HG03460 (cell line): Measurements from ENCODE around the gene EFHD2.
"Not testable (repeated sequence)": the region's sequence is repeated elsewhere in the genome, so short reads cannot be mapped to it uniquely, and the experiment has no call there.

Source experiments
- ATAC-seq: cut with Tn5 transposase; IDR thresholded peaks from one replicate; pipeline ENCODE4 v1.9.1; 2021; ENCODE audit not compliant: unreplicated experiment

Gene EFHD2

DNA sequence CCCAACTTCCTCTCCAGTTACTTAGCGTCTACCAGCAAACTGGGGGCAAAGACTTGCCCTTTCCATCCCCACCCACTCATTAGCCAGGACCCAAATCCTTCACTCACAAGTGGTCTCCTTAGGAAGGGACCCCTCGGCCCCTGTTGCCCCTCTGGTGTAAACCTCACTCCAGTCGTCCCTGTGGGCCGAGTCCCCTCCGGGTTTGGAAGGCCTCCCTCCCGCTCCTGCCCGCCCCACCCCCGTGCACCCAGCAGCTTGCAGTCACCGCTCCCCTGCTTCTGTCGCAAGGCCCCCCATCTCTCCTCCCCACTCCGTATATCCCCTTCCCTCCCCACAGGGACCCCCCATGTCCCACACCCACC is 1.2 kb downstream of the EFHD2 start:
- no peak for ATAC-seq

DNA sequence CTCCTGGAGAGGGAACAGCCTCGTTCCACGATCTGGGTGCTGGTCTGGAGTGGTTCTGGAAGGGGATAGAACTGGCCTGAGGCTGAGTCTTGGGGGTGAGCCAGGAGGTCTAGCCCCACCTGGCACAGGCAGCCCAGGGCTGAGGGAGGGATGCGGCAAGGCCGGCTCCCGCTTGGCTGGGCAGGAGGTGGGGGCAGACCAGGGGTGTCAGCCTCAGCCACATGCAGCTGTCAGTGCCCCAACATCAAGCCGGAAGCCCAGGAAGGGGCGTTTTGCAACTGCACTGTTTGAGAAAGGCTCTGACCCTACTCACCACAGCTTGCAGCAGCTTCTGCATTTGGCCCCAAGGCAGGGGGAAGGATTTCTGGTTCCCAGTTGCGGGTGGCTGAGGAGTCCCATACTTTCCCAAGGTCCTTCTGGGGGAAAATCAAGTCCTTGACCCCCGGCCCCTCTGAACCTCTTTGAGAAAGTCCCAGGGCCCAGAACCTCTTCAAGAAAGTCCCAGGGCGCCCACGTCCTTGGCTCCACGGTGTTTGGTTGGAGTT is 2.0 kb downstream of the EFHD2 start:
- peak; percentile 49 for ATAC-seq

DNA sequence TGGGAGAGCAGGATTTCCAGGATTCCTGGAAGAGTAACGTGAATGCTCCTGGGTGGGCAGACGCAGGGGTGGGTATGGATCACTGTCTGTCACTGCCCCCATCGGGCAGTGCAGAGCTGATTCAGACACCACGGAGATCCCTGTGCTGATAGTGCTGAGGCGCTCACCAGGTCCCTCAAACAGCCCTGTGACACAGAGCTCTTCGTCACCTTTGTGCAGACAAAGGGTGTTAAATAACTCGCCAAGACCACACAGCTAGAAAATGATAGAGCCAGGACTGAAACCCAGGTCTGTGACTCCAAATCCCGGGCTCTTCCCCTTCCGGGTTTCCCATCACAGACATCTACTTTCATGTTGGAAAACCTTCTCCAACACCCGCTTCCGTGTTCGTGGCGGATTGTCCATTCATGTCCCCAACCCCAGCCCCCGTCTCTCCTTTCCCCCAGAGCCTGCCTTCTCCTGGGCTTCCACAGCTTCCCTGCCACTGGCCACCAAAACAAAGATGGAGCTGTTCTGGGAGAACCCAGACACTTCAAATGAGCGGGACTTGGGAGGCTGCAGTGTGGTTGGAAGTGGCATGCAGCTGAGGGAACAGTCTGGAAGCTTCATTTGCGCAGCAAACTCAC is 2.6 kb downstream of the EFHD2 start:
- no peak for ATAC-seq

DNA sequence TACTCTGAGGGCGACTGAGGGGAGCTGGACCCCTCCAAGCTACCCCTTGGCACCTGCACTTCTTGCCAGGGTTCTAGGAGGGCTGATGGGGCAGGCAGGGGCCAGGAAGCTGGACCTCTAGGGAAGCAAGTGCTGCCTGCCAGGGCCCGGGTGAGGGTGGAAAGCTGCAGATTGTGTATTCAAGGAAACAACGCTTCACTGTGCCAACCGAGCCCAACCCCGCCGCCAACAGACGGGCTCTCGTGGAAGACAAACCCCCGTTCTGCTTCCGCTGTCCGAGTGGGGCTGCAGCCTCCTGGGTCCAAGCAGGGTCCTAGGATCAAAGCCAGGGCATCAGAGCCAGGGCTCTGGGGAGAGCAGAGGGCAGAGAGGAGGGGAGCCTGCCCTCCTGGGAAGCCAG is 3.2 kb downstream of the EFHD2 start:
- ATAC-seq: no peak

DNA sequence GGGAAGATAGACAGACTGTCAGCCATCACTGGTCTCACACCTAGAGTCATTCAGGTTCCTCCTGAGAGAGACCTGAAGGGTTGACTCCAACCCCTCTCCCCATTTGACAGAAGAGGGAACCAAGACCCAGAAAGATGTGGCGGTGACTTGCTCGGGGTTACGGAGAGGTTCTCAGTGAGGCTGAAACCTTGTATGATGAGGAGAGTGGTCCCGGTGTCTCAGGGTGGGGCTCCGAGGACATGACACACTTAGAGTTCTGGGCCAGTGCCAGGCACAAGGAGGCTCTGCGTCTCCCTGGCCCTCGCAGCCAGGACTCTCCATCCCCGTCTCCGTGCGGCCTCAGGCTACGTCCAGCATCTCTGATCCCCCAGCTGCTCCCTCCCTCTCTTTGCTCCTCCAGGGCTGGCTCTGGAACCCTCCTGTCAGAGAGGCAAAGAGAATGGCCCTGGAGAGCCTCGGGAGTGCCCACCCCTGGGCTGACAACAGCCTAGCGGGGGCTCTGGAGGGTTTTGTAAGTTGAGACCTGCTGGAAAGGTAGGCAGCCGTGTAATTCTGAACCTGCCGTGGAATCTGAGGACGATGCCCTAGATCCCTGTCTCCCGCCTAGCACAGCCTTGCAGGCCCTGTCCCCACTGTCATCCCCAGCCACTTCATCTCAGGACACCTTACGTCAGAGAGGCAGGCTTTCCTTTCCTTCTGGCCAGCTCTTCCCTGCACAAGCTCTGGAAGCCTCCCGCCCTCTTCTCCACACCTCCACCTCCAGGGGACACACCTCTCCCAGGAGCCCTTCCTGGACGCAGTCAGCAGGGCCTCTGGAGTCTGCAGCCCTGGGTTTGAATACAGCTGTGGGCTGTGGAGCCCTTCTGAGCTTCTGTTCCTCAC is 4.1 kb downstream of the EFHD2 start:
- no peak for ATAC-seq

DNA sequence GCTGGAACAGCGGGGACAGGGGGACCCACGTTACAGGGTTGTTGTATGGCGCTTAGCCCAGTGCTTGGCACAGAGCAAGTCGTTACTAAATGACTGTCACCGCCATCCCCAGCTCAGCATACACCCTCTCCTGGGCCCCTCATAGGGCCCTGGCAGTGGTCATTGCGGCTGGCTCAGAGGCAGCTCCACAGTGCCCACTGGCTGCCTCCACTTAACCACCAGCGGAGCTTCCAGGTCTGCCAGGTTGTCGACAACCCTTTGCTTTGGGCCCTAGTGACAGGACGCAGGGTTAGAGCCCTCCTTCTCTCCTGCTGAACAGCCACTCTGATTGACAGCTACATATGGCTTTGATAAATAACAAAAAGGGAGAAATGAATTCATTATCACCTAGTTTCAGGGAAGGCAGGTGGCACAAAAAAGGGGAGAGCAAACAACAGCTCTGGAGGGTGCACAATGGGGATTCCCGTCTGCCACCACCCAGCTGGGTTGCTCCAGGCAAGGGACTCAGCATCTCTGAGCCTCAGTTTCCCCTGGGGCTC is 4.8 kb downstream of the EFHD2 start:
- no peak for ATAC-seq

DNA sequence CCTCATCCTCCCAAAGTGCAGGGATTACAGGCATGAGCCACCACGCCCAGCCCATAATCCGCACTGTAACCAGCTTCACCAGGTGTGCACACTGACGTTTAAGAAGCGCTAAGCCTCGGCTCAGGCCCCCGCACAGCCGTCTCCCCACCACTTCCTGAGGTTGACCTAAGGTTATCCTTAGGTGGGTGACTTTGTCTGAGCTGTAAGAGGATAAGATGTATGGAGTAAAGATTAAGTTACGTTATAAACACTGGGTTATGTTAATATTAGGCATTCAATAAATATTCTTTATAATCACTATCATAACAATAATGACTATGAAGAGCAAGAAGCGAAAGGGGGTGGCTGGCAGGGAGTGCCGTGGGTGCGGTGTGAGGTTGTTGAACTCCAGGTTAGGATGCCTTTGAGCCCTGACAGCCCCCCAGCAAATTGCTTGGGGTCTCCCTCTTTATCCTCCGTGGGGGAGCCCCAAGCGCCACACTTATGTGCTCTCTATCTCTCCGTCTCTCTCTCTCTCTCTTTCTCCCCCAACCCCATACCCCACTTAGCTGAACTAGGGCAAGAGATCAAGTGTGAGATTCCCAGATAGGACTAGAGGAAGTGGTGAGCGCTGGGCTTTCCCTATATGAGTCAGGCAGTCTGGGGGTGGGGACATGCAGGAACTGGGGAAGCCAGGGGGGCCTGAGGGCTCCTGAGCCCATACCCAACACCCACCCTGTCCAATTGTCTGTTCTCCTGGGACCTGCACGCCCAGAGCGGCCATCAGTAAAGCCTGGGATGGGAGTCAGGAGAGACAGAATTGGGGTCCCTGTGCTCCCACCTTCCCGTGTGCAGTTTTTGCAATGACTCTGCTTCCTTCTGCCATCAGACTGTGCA is 7.6 kb downstream of the EFHD2 start:
- peak; percentile 36 for ATAC-seq

DNA sequence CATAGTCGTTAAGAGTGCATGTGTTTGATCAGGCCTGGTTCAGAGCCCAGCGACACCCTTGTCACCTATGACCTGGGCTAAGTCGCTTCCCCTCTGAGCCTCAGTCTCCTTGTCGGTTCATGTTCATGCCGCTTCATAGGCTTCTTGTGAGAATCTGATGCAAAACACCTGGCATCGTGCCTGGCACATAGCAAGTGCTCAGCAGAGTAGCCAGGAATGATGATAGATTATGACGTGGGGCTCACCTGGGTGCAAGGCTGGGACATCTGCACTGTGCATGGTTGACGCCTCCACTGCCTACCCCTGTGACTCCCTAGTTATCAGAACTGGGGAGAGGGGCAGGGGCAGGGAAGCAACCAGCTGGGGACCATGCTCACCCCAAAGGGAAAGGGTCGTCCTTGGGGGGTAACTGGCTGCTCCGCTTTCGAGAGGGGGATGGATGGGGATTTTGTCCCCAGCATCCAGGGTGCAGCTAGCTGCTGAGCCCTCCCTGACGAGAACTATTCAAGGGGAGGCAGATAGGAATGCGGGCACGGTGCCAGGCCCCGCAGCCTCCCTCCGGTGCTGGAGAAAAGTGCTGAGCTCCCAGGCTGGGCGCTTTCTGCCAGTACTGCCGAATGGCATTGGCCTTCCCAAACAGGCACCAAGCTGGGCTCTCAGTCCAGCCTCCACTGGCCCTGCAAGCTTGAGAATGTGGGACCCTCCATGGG is 9.3 kb downstream of the EFHD2 start:
- ATAC-seq: no peak

DNA sequence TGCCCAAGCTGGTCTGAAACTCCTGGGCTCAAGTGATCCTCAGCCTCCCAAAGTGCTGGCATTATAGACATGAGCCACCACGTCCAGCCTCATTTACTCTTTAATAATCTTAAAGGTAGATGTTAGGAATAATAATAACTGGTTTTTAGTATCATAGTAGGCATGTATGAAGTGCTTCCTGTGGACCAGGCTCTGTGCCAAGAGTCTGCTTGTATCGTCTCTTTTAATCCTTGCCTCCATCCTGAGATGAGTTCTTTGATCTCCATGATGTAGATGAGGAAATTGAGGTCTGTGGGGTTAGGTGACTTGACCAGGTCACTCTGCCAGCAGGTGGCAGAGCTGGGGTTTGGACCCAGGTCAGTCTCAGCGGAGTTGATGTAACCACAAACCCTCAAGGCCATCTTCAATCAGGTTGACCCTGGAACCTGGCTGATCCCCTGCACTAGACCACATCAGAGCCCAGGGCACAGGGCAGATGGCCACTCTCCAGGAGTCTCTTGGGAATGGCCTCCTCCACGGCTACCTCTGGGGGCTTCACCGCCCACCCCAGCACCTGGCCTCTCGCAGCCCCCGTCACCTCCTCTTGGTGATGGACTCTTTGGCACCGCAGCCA is 11.3 kb downstream of the EFHD2 start:
- no peak for ATAC-seq

DNA sequence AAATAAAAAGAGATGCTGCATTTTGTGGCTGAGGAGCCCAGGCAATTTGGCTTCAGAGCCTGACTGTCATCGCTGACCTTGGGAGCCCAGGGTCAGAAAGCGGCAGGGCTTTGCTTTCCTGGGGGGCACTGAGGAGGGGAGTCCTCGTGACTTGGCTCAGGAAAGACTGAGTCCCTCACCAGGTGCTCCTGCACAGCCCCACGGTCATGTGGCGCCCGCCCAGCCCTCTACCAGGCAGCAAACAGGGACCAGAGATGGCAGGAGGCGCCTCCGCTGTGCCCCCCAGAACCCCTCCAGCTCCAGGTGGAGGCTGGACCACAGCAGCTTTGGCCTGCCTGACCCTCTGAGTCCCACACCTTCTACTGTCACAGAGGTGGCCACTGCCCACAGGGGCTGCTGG is 13.2 kb downstream of the EFHD2 start:
- no peak for ATAC-seq

DNA sequence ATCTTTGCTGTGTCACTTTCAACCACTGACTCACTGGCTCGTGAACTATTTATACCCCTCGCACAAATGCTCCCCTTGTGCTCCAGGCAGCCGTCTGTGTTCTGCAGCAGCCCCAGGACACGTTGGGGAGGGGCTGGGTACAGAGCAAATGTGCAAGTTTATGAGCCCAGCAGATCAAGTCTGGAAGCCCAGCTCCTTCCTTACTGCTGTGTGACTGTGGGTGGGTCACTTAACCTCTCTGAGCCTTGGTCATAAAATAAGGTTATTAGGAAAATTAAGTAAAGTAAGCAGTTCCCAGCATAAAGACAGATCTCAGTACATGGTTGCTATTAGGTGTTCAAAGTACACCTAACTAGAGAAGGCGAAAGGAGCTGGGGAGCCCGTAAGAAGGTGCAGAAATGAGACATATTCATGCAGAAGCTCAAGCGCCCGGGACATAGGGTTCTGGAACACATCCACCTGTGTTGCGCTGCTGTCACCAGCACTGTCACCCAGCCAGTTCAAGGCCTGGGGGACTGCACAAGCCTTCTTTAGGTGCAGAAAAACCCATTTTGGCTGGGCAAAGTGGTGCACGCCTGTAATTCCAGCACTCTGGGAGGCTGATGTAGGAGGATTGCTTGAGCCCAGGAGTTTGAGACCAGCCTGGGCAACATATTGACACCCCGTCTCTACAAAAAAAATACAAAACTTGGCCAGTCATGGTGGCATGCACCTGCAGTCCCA is 13.8 kb downstream of the EFHD2 start:
- ATAC-seq: no peak

DNA sequence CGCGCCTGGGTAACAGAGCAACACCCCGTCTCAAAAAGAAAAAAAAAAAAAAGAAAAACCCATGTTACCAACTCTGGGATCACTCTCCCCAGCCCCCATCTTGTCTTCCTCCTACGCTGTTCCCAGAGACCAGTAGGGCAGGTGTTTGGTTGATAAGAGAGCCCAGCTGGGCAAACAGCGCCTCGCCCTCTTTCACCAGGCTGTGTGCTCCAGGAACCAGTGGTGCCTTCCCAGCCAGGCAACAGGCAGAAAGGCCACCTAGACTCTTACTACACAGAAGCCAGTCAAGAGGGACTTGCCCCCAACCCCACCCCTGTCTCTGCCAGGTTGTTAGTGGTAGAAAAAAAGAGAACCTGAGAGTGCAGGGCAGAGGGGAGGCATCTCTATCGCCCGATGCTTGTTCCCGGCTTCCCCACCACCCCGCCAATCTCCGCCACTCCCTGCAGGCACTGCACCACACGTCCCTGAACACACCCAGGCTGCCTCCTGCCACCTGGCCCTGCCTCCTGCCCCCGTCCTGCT is 14.5 kb downstream of the EFHD2 start:
- ATAC-seq: no peak

DNA sequence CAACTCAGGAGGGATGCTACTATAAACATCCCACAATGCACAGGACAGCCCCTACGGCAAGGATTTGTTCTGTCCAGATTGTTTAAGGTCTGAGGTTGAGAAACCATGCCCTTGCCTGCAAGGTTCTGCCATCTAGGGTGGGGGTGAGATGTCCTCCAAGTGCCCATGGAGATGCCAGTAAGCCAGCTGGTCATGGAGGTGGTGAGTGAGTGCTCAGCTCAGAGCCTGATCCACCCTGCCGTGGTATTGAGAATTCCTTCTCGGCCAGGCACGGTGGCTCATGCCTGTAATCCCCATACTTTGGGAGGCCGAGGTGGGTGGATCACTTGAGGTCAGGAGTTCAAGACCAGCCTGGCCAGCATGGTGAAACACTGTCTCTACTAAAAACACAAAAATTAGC is 15.3 kb downstream of the EFHD2 start:
- ATAC-seq: no peak

DNA sequence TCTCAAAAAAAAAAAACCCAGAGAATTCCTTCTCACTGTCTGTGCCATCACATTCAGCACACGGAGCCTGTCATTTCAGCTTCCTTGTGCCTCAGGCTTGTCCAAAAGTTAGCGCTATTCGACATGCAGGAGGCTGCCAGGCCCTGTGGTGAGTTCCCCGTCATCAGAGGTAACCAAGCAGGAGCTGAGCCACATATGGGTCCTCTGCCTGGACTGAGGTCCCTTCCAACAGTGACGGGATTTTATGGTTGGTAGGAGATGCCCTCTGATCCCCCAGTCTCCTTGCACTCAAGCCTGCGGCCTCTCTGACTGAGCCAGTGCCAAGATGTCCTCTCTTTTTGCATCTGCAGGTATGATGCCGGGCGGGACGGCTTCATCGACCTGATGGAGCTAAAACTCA is 15.8 kb downstream of the EFHD2 start:
- ATAC-seq: no peak

DNA sequence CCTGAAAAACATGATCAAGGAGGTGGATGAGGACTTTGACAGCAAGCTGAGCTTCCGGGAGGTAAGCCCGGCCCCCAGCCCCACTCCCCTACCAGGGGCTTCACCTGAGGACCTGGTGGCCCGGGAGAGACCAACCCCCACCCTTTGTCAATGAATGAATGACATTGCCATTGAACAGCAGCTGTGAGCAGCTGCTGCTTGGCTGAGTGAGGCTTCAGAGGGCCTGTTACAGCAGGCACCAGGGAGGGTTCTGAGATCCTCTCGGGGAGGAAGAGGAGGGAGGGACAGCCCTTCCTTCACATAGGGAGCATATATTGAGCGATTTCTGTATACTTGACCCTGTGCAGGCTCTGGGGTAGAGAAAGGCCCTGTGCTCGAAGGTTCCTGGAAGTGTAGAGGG is 16.3 kb downstream of the EFHD2 start:
- no peak for ATAC-seq

DNA sequence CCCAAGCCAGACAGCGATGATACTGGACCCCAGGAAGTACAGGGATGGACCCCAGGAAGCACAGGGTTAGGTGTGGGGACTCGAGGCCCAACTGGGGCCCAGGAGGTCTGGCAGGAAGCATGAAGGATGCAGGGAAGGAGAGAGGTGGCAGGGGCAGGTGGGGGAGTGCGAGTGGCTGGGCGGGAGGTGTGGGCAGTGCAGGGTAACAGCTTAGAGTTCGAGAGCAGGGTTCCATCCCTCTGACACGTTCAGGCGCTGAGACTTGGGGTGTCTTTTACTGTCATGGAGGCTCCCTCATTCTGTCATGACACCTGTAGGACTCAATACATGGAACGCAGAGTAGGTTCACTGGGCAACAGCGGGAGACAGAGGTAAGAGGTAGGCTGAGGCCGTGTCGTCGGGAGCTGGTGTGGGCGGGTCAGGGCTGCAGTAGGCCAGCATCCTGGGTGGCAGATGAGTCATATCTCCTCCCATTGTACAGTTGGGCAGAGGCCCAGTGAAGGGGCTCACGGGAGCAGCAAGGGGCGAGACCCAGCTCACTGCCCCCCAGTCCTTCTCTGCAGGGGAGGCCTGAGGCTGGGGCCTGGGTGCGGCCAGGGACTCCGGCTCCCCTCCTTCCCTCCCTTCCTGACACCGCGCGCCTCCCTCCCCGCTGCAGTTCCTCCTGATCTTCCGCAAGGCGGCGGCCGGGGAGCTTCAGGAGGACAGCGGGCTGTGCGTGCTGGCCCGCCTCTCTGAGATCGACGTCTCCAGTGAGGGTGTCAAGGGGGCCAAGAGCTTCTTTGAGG is 17.0 kb downstream of the EFHD2 start:
- ATAC-seq: no peak

DNA sequence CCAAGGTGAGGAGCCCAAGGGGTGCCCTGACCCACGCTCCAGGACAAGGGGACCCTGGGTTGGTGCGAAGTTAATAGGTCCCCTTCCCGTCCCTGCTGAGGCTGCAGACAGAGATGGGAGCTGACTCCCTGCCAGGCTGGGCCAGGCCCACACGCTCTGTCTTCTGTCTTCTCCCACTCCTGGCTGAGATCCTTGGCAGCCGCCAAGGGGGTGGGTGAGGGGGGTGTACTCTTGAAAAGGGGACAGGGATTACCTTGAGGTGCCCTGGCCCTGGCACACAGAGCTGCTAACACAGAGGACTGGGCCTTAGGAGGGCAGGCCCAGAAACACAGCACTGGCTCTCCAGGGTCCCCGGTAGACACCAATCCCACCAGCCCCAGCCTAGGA is 17.6 kb downstream of the EFHD2 start:
- no peak for ATAC-seq

DNA sequence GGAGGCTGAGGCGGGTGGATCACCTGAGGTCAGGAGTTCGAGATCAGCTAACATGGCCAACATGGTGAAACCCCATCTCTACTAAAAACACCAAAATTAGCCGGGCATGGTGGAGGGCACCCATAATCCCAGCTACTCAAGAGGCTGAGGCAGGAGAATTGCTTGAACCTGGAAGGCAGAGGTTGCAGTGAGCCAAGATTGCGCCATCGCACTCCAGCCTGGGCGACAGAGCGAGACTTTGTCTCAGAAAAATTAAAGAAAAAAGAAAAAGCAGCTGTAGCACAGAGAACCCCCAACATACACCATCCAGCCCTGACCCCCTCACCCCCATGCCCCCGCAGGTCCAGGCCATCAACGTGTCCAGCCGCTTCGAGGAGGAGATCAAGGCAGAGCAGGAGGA is 18.6 kb downstream of the EFHD2 start:
- not testable (repeated sequence) for ATAC-seq
